GM18520 (cell line): ENCODE results near the gene FAAP20.
A peak's percentile ranks its signal among the peaks of the same experiment; 100 is the strongest.

Experiments
- ATAC-seq: cut with Tn5 transposase; IDR thresholded peaks from one replicate; pipeline ENCODE4 v1.9.1; 2021; ENCODE audit not compliant: unreplicated experiment

FAAP20 gene, protein sequence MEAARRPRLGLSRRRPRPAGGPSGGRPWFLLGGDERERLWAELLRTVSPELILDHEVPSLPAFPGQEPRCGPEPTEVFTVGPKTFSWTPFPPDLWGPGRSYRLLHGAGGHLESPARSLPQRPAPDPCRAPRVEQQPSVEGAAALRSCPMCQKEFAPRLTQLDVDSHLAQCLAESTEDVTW

GRCh38 chr1:2194319-2194897, at the start of gene FAAP20:
TSS of gene FAAP20 (minus strand) at chr1:2194772. CDS start at chr1:2194749, 23 bp downstream.
- ATAC-seq, result peak; percentile 39

DNA sequence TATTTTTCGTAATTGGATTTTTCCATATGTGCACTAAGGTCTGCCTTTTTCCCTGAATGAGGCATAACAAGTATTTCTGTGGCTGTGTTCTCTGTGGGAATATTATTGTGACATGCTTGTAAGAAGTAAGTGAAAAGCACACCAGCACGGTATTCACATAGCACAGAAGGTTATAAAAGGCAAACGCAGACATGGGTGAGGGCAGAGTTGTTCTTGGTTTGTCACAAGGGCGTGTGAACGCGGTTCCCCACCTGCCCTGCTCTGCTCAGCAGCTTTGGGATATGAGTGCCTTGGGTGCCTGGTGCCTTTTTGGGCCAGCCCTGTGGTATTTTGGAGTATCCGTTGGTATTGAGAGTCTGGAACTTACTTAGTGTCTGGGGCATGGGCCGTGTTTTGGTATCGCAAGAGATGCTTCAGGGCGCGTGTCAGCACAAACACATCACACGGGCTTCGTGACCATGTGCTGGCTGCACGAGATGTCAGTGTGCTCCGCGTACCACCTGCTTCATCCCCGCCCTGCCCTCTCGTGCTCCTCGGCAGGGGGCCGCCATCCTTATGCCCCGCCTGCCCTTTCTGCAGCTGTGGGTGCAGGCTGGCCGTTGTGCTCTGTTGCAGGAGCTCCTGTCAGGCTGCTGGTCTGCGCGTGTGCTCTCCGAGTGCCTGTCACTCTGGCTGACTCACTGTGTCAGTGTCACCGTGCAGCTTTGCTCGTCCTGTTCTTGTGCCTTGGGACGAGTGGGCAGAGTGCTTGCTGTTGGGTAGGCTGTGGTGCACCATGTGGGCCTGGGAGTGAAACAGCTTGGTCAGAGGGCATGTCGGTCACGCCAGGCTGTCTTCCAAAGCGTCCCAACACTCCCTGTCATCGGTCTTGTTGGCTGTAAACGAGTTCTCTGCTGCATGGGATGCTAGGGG, 48.5 kb upstream of the FAAP20 start:
- no peak for ATAC-seq

GRCh38 chr1:2241820-2242219, 47.2 kb upstream of the FAAP20 start:
- no peak for ATAC-seq

GRCh38 chr1:2240270-2241156, 45.9 kb upstream of the FAAP20 start:
- no peak for ATAC-seq

- no peak for ATAC-seq
Measured at GRCh38 chr1:2239384-2239985, 44.9 kb upstream of the FAAP20 start.

GRCh38 chr1:2239013-2239370, 44.4 kb upstream of the FAAP20 start:
- ATAC-seq, result no peak

GRCh38 chr1:2238361-2239012, 43.9 kb upstream of the FAAP20 start:
- no peak for ATAC-seq

- no peak for ATAC-seq
Measured at GRCh38 chr1:2237773-2238172, 43.2 kb upstream of the FAAP20 start.

- no peak for ATAC-seq
Measured at GRCh38 chr1:2236695-2237677, 42.4 kb upstream of the FAAP20 start.

- ATAC-seq, result no peak
Measured at GRCh38 chr1:2235300-2235998, 40.9 kb upstream of the FAAP20 start.

- ATAC-seq, result no peak
Measured at GRCh38 chr1:2234762-2235113, 40.2 kb upstream of the FAAP20 start.

DNA sequence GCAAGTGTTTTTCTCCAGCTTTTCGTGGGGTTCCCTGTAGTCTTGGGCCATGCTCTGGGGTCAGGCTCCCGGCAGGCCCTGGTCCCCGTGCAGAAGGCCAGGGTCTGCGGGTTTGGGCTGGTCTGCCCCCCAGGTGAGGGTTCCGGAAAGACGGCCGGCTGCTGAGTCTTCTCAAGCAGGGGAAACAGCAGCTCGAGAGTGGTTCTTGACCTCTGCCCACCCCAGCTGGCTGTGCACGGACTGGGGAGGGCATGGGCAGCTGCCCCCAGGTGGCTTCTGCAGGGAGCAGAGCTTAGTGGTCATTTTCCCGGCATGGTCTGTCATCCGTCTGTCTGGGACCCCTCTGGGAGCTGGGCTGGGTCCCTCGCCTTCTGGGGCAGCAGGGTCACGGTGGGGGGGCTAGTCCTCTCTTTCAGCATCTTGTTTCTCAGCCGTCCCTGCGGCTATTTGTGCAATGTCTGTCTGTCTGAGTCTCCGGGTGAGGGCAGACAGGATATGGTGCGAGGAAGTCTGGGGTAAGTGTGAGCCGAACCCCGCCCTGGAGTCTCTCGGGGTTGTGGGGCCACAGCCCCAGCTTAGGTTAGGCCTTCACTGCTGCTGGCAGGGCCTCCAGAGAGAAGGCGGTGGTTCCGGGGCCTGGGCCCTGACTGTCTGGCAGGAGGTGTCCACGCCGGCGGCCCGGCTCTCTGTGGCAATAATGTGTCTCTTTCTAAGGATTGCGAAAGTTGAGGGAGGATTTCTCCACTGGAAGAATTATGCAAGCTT, 39.6 kb upstream of the FAAP20 start:
- ATAC-seq, result no peak

DNA sequence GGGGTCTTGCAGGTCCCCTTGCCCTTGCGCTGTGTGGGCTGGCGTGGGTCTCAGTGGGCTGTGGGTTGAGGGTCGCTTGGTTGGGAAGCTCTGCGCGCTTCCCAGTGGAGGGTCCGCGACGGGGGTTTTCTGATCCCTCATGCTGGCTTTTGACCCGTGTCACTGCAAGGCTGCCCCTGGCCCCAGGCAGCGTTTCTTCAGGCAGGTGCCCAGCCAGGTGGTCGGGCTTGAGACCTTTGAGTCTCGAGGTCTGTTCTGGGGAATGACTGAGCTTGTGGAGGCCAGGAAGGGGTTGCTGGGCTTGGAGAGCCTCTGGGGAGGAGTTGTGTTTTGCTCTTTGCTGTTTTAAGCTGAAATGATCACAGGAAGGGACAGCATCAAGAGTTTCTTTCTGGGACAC, 38.9 kb upstream of the FAAP20 start:
- no peak for ATAC-seq

DNA sequence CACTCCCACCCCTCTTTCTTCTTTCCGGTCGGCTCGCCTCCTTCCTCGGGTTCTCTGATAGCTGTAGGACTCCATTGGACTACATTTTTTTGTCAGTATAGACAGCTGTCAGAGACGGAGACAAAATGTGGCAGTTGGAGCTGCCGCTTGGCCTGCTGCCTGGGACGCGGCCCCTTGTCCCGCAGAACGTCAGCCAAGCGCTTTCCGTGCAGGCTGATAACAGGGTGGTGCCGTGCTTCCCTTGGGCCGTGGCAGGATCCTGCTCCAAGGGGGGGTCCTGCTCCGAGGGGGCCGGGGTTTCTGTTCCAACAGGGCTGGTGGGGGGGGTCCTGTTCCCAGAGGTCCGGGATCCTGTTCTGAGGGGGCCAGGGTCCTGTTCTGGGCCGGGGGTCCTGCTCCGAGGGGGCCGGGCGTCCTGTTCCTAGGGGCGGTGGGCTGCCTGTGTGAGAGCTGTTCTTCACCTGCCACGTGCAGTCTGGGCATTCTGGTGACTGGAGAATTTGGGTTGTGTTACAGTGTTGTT, 38.4 kb upstream of the FAAP20 start:
- no peak for ATAC-seq

DNA sequence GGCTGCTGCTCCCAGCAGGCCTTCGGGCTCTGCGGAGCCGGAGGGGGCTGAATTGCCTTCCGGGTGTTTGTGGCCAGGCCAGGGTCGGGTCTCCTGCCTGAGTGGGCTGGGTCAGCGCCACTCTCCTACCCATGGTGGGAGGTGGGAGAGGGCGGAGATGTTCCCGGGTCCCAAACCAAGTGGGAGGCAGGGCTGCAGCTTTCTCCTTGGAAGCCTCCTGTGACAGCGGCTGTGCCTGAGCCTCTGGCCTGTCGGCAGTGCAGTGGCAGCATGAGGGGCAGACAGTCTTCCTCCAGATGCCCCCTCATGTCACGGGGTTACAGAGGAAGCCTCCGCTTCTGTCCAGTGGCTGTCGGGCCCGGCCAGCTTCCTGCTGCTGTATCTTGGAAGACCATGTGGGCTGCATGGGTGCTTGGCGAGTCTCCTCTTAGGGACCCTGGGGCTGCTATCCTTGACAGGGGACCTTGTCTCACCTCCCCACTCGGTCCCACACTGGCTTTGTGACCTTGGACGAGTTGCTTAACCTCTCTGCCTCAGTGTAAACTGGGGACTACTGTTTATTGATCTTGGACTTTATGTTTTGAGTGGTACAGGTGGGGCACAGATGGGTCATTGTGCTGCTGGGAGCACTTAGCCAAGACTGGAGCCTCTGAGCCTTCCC, 37.8 kb upstream of the FAAP20 start:
- no peak for ATAC-seq

GRCh38 chr1:2231532-2232254, 37.1 kb upstream of the FAAP20 start:
- ATAC-seq, result no peak
